Measurements from ENCODE around the gene FAM241B.

FAM241B gene

GRCh38 chr10:69649786-69650550 is 19.9 kb downstream of the FAM241B start:
- no peak for DNase-seq

- peak; percentile 14 for DNase-seq
Measured at GRCh38 chr10:69650589-69651261, 20.7 kb downstream of the FAM241B start.

DNA sequence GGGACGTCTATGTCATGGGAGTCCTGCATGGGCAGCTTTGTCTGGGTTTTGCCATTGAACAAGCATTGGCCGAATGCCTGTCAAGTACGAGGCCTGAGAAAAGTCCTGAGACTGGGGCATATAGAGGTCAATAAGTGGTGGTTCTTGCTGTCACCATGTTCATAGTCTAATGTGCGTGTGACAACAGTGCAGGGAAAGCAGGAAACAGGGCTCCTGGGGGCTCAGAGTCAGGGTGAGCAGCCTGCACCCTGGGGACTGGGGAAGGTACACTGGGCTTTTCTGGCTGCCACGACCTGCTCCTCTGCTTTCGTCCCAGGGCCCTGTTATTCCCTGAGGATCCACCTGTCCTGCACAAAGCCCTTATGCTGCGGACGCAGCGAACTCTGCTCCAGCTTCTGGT is 21.3 kb downstream of the FAM241B start:
- no peak for DNase-seq

GRCh38 chr10:69652111-69652856 is 22.2 kb downstream of the FAM241B start:
- no peak for DNase-seq

DNA sequence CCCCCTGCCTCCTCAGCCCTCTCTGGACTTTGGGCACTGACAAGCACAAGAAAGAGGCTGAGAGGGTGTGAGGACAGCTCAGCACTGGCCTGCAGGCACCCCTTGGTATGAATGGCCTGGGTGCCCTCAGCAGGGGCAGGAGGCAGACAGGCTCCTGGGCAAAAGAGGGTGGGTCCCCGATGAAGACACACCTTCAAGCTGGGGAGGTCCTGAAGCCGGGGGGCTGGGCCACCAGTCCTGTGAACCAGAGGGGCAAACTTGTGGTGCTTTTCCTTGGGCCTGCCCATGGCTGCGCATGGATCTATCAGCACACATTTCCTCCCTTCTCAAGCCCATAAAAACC is 22.8 kb downstream of the FAM241B start:
- no peak for DNase-seq

DNA sequence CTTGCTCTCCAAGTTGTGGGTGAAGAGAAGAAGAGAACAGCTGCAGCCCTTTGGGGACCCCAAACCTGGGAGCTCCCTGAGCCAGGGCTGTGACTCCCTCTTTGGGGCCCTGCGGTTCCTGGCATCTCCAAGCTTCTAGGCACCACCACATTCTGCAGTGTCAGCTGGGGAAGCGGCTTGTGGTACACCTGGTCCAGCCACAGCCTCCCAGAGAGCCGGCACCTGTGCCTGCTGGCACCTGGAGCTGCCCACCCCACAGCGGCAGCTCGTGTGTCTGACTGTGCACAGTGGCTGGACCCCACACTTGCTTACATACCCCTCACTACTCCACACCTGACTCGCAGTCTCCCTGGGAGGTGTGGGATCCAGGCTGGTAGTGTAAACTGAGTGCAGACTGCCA is 23.5 kb downstream of the FAM241B start:
- DNase-seq = no peak

GRCh38 chr10:69655124-69655867 is 25.2 kb downstream of the FAM241B start:
- DNase-seq = no peak

GRCh38 chr10:69655868-69656555 is 26.0 kb downstream of the FAM241B start:
- DNase-seq = no peak

- no peak for DNase-seq
Measured at GRCh38 chr10:69656742-69657269, 26.8 kb downstream of the FAM241B start.

- DNase-seq = no peak
Measured at GRCh38 chr10:69657430-69657829, 27.4 kb downstream of the FAM241B start.

DNA sequence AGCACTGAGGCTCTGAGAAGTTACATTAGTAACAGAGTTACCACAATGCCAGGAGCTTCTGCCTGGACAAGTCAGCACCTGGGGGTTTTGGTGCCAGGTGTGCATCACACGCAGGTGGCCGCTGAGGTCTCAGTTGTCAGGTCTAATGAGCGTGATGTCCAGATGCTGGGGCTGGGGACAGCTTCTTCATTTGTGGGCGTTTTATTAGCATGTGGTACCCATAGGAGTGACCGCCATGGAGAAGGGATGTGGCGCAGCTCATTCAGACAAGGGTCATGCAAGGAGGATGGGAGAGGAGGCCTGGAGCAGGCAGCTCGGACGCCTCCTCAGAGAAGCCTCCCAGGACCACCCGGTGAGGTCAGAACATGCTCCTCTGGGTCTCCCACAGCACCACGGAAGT is 27.8 kb downstream of the FAM241B start:
- no peak for DNase-seq

DNA sequence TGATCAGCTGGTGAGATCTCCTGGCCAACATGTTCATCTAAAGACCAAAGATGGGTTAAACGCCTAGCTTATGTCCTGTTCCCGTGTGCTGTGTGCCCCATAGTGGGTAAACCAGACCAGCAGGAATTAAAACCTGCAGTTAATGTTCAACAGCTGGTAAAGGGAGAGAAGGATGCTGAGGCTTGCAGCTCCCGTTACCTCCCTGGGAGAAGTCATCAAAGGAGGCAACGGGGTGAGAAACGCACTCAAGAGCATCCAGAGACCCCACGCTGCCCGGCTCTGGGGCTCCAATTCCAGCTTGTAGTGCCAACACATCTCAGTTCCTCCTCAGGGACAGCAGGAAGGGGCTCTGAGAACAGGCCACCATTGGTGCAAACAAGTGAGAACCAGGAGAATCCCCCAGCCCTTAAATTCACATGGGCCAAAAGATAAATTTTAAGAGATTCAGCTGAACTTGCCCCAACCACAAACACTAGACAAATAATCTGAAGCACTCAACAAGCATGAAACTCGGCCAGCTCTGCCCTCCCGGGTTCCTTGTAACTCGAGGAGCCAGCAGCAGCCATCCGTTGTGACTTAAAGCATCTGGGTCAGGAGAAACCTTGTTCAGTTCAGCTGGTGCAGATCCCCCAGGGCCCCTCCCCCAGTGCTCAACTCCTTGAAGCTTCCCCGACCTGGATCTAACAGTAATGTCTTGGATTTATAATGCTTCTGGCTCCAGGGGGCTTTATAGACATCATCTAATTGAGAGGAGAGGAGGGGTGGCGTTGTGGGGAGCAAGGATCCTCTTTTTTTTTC is 29.4 kb downstream of the FAM241B start:
- DNase-seq = no peak

- DNase-seq = no peak
Measured at GRCh38 chr10:69660296-69660695, 30.2 kb downstream of the FAM241B start.

DNA sequence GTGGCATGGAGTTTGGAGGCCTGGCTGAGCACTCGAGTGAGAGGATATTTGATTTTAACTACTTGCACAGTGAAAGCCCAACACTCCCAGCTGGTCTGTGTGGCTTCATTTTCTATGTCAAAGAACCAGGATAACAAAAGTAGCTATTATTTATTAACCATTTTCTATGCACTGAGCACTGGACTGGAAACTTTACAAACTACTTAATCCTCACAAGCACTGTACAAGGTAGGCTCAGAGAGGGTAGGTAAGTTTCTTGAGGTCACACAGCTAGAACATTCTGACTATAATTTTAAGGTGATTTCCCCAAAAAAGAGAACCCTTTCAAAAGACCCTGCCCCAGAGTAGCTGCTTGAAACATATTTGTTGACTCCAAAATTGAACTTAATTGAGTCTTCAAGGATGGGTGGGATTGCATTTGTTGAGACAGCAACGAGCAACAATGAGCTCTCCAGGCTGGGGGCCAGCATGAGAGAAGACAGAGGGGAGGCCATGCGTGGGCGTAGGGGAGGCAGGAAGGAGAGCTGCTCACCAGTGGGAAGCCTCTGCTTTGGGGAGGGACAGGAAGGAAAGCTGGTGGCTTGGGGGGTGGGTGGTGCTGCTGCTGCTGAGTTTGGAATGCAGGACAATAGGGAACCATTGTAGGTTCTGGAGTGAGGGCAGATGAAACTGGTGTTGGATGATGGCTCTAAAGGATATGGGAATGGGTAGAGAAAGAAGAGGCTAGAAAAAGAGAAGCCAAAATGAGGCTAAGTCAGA is 31.5 kb downstream of the FAM241B start:
- DNase-seq = no peak

DNA sequence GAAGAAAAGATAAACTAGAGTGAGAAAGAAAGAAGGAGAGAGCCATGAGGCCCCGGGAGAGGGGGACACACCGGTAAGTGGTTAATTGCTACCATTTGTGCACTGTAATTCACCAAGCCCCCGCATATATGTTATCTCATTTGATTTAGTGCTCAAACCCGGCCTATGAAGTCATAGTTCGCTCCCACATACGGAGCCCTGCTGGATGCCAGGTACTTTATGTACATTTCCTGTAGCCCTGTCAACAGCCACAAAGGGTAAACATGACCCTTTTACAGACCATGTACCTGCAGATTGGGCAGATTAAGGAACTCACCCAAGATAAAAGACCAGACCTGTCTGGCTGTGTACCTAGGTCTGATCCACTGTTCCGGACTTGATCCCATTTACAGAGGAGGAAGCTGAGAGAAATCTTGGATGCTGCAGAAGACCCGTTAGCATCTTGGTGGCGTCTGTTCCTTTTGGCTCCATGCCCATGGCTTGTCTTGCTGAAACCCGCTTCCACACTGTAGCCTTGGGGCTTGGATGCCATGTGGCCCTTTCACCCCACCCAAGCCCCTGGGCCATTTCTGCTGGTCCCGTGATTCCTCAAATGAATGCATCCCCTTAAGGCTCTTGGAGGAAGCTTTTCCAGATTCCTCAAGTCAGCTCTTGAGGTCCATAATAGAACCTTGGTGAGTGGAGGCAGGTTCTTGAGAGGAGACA is 32.3 kb downstream of the FAM241B start:
- DNase-seq = no peak

DNA sequence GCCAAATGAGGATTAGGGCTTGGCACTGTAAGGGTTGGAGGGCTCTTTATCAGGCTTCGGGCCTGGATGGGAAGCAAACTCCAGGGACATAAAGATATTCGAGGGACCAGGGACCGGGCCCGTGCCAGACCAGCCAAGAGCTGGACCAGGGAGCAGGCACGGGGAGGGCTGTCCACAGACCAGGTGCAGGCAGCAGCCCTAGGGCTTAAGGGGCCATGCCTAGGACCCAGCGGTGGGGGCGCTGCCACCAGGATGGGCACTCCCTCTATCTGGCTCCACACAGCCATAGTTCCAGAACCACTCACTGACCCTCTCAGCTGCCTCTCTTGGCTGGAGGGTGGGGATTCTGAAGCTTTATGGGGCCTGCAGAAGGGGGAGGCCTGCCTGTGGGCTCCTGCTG is 32.9 kb downstream of the FAM241B start:
- no peak for DNase-seq

DNA sequence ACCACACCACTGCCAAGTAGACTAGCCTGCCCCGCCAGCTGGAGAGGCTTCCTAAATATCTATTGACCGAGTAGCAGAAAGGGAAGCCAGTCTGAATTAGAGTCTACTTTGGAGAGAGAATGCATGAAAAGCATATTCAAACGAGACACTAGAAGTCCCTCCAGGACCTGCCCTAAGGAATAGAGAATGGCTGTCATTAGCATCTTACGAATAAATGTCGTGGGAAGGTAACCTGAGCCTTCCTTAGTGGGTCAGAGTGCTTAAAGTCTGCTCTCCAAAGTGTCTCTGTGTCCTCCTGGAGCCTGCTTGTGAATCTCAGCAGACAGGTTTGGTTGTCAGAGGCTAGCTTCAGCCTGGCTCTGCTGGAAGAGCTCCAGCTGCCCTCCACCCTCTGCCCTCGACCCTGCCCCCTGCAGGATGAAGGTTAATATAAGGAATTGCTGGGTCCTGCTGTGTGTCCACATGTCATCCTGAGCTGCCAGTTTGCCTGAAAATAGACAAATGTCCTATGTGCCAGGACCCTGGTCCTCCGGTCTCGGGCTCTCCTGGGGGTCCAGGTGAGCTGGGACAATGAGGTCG is 33.4 kb downstream of the FAM241B start:
- no peak for DNase-seq

DNA sequence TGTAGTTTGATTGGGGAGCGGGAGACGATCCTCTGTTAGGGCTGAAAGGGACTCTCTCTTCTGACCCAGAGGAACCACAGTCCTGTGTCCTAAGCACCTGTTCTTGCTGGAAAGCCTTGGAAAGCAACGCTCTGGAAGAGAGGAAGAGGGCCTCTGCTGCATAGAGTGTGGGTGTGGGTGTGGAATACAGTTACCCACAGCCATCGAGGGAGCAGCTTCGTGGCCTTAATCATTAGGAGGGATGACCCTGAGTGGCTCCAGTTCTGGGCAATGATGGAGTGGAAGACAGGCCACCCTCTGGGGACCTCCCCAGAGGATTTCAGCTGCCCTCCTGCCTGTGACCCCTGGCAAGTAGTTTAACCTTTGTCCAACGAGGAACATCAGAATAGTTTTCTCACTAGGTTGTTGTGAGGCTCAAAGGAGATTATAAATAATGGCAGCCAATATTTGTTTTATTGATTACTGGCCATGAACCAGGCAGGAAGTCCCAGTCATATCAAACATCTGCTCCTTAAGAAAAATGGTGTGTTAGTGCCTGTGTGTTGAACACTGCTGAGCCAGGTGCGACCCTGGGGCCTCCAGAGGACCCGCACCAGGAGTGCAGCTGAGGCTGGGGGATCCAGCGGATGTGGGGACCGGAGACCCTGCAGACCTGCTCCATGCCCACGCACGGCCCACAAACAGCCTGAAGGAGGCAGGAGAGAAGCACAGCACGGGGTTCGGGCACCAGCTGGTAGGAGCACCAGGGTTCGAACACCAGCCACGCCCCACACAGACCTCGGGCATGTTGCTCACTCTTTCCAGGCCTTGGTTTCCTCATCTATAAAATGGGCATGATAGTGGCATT is 35.6 kb downstream of the FAM241B start:
- no peak for DNase-seq

DNA sequence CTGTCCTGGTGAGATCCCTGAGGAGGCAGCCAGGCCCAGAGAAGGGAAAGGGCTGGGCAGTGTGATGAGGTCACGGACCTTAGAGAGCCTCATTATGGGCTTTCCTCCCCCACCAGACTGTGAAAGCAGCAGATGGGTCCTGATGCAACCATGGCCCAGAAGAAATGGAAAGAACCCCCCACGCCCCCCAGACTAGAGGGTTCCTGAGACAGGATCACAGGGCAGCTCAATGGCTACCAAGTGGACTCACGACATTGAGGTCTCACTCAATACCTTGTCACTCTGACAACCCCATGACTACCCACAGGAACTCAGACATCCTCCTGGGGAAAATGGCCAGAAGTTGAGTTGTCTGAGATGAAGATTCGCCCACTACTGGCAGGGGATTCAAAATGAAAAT is 36.7 kb downstream of the FAM241B start:
- no peak for DNase-seq
